ENCODE data around the gene RAD52.

DNA sequence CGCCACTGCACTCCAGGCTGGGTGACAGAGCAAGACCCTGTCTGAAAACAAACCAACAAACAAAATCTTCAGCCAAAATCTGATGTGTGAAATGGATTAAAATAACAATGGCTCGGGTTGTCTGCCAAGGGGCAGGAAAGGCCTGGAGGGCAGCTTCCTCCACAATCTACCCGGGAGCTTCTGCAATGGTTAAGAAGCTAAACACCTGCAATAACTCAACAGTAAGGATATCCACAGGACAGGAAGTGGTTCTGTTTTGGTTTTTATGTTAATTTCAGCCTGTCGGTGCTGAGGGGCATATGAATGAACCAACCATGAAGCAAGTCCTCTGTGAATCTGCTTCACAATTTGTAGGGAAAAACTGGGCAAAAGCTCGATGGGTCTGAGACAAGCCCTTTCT lies 34.4 kb downstream of the RAD52 start:
- TF ChIP-seq, protein P1, sequence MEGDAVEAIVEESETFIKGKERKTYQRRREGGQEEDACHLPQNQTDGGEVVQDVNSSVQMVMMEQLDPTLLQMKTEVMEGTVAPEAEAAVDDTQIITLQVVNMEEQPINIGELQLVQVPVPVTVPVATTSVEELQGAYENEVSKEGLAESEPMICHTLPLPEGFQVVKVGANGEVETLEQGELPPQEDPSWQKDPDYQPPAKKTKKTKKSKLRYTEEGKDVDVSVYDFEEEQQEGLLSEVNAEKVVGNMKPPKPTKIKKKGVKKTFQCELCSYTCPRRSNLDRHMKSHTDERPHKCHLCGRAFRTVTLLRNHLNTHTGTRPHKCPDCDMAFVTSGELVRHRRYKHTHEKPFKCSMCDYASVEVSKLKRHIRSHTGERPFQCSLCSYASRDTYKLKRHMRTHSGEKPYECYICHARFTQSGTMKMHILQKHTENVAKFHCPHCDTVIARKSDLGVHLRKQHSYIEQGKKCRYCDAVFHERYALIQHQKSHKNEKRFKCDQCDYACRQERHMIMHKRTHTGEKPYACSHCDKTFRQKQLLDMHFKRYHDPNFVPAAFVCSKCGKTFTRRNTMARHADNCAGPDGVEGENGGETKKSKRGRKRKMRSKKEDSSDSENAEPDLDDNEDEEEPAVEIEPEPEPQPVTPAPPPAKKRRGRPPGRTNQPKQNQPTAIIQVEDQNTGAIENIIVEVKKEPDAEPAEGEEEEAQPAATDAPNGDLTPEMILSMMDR (conservative IDR thresholded peaks at IDR 0.05; ENCODE audit: low read depth, low read length): no peak
- no peak for TF ChIP-seq EZH2 (IDR thresholded peaks at IDR 0.05; ENCODE audit: low read length, unreplicated experiment)
- TF ChIP-seq EZH2phosphoT487 (IDR thresholded peaks at IDR 0.05; ENCODE audit: borderline replicate concordance, low read length): no peak
